ENCODE data around the gene COLEC11.
"Not testable (repeated sequence)": the region's sequence is repeated elsewhere in the genome, so short reads cannot be mapped to it uniquely, and the experiment has no call there.

Gene COLEC11

GRCh38 chr2:3563521-3563976, 31.4 kb upstream of the COLEC11 start:
- H3K4me3 ChIP-seq (replicated peaks; ENCODE audit: low read depth, low read length), result no peak overlapping the region
- TF ChIP-seq CTCF (IDR thresholded peaks at IDR 0.05; ENCODE audit: low read depth, low read length, missing control alignments), result no peak
- no peak for DNase-seq (ENCODE audit: extremely low read depth, low read depth)

GRCh38 chr2:3565117-3565516, 29.8 kb upstream of the COLEC11 start:
- no peak for DNase-seq (ENCODE audit: extremely low read depth, low read depth)
- H3K4me3 ChIP-seq (replicated peaks; ENCODE audit: low read depth, low read length), result no peak overlapping the region
- TF ChIP-seq CTCF (IDR thresholded peaks at IDR 0.05; ENCODE audit: low read depth, low read length, missing control alignments), result no peak

- no peak for TF ChIP-seq CTCF (IDR thresholded peaks at IDR 0.05; ENCODE audit: low read depth, low read length, missing control alignments)
- H3K4me3 ChIP-seq (replicated peaks; ENCODE audit: low read depth, low read length), result no peak overlapping the region
- no peak for DNase-seq (ENCODE audit: extremely low read depth, low read depth)
Measured at GRCh38 chr2:3566806-3567205, 28.1 kb upstream of the COLEC11 start.

DNA sequence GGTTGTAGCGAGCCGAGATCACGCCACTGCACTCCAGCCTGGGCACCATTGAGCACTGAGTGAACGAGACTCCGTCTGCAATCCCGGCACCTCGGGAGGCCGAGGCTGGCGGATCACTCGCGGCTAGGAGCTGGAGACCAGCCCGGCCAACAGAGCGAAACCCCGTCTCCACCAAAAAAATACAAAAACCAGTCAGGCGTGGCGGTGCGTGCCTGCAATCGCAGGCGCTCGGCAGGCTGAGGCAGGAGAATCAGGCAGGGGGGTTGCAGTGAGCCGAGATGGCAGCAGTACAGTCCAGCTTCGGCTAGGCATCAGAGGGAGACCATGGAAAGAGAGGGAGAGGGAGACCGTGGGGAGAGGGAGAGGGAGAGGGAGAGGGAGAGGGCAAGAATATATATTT, 25.3 kb upstream of the COLEC11 start:
- not testable (repeated sequence) for DNase-seq (ENCODE audit: extremely low read depth, low read depth); H3K4me3 ChIP-seq (replicated peaks; ENCODE audit: low read depth, low read length)

DNA sequence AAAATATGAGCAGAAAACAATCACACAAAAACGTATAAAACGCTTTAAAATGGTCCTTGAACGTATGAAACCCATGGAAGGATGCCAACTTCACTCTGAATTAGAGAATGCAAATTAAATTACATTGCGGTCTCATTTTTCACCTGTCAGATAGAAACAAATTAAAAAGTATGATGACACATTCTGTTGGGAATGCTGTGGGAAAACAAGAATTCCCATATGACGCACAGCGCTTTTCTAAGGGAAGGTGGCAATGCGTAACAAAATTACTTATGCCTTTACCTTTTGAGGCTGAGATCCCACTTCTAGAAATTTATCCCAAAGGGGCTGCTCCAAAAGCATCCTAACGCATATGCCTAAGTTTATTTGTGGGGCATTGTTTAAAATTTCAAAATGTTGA, 23.6 kb upstream of the COLEC11 start:
- no peak overlapping the region for H3K4me3 ChIP-seq (replicated peaks; ENCODE audit: low read depth, low read length)
- no peak for DNase-seq (ENCODE audit: extremely low read depth, low read depth)
- TF ChIP-seq CTCF (IDR thresholded peaks at IDR 0.05; ENCODE audit: low read depth, low read length, missing control alignments), result no peak

- TF ChIP-seq CTCF (IDR thresholded peaks at IDR 0.05; ENCODE audit: low read depth, low read length, missing control alignments), result no peak
- DNase-seq (ENCODE audit: extremely low read depth, low read depth), result no peak
- H3K4me3 ChIP-seq (replicated peaks; ENCODE audit: low read depth, low read length), result no peak overlapping the region
Measured at GRCh38 chr2:3572620-3573019, 22.3 kb upstream of the COLEC11 start.

- H3K4me3 ChIP-seq (replicated peaks; ENCODE audit: low read depth, low read length), result peak overlapping the region; percentile 74
- TF ChIP-seq CTCF (IDR thresholded peaks at IDR 0.05; ENCODE audit: low read depth, low read length, missing control alignments), result no peak
Measured at GRCh38 chr2:3574155-3574554, 20.8 kb upstream of the COLEC11 start.

More at GRCh38 chr2:3574155-3574554, 20.8 kb upstream of the COLEC11 start:
- no peak for DNase-seq (ENCODE audit: extremely low read depth, low read depth)
